Epithelial cell of proximal tubule (primary cell): ENCODE measurements around the gene PHF23. TPM values are rescaled to one million over a fixed set of nuclear protein-coding genes. Genes with fewer than 3 reads are reported as not detected.
A peak's percentile ranks its signal among the peaks of the same experiment; 100 is the strongest.

Experiments
- DNase-seq: peaks from one replicate; pipeline ENCODE4 v3.0.0-alpha.2; 2011; ENCODE audit warnings: low read depth
- H3K4me3 ChIP-seq: 2 replicates; pipeline ENCODE4 v1.5.1; 2011; ENCODE audit warnings: low read depth, mild to moderate bottlenecking, low read length
- total RNA-seq: library from RNA; depleted of rRNA; stranded (reverse); fragments of >200 nt; gene quantifications from 2 replicates; pipeline ENCODE4 v1.2.3, GENCODE V29; 2015
- TF ChIP-seq, protein P1 (sequence below): conservative IDR thresholded peaks from 2 replicates; pipeline ENCODE4 v1.5.1; 2012; ENCODE audit warnings: low read depth, mild to moderate bottlenecking, low read length

Gene PHF23
- total RNA-seq, 1 donor from 2014 or later, result 27.1 TPM

DNA sequence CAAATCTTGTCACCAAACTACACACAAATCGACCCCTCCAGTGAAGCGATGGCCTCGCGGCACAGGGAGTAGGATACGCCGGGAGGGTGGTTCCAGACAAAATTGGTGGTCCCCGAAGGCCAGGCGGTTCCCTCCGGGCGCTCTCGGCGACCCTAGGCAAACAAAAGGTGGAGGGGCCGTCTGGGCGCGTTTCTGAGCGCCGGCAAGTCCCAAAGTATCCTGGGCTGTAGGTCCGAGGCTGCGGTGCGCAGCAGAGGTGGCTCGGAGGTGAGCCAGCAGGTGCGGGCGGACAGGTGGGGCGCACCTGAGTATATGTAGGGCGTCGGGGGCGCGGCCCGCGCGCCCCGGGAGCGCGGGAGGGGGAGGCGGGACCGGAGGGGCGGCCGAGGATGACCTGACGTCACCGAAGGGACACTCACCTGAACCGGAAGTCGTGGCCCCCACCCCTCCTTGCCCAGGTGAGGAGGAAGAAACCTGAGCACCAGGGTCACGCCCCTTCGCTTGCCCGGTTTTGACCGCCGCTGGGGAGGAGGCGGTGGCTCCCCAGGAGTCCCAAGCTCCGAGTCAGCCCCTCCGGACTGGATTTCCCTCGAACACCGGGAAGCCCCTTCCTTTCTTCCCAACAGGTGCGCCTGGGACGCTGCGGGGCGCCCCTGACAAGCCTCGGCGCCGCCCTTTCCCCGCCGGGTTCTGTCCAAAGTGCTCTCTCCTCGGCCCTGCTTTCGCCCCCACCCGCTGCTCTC lies 23.1 kb upstream of the PHF23 start, which contains the start of gene CLDN7:
Gene CLDN7 (minus strand): TSS at position 287 of the 743 bp plus-strand sequence. CDS start 435 bp downstream, outside the sequence.
- no peak for DNase-seq
- TF ChIP-seq, protein P1, sequence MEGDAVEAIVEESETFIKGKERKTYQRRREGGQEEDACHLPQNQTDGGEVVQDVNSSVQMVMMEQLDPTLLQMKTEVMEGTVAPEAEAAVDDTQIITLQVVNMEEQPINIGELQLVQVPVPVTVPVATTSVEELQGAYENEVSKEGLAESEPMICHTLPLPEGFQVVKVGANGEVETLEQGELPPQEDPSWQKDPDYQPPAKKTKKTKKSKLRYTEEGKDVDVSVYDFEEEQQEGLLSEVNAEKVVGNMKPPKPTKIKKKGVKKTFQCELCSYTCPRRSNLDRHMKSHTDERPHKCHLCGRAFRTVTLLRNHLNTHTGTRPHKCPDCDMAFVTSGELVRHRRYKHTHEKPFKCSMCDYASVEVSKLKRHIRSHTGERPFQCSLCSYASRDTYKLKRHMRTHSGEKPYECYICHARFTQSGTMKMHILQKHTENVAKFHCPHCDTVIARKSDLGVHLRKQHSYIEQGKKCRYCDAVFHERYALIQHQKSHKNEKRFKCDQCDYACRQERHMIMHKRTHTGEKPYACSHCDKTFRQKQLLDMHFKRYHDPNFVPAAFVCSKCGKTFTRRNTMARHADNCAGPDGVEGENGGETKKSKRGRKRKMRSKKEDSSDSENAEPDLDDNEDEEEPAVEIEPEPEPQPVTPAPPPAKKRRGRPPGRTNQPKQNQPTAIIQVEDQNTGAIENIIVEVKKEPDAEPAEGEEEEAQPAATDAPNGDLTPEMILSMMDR, result no peak
- H3K4me3 ChIP-seq, result peak within 1 kb of the TSS; percentile 58

DNA sequence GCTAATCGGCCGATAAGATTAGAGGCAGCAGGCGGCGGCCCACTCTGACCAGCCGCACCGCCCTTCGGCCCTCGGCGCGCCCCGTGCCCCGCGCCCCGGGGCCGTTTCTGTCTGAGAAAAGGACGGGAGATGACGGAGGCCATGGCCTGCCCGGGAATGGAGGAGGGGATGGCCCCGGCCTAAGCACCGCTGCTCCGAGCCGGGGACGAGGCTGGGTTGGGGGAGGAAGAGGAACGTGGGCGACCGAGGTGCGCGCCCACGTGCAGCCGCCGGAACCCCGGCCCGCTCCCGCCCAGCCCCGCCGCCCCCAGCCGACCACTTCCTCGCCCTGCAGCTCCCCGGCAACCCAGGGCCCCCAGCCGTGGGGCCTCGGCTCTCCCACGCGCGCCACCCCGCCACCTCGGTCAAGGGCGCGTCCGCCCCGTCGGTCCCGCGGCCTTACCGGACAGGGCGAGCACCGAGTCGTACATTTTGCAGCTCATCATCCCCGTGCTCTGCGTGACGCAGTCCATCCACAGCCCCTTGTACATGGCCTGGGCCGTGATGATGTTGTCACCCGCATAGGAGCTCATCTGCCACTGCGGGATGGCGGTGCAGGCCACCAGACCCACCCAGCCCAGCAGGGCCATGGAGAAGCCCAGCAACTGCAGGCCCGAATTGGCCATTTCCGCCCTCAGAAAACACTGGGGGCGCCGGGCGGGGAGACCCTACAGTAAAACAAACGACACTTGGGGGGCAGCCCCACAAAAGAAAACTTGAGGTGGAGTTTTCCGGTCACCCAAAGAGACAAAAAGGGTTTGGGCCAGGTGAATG lies 22.3 kb upstream of the PHF23 start:
- DNase-seq, result no peak
- TF ChIP-seq, protein P1, result no peak
- H3K4me3 ChIP-seq, result peak overlapping the region; percentile 58

DNA sequence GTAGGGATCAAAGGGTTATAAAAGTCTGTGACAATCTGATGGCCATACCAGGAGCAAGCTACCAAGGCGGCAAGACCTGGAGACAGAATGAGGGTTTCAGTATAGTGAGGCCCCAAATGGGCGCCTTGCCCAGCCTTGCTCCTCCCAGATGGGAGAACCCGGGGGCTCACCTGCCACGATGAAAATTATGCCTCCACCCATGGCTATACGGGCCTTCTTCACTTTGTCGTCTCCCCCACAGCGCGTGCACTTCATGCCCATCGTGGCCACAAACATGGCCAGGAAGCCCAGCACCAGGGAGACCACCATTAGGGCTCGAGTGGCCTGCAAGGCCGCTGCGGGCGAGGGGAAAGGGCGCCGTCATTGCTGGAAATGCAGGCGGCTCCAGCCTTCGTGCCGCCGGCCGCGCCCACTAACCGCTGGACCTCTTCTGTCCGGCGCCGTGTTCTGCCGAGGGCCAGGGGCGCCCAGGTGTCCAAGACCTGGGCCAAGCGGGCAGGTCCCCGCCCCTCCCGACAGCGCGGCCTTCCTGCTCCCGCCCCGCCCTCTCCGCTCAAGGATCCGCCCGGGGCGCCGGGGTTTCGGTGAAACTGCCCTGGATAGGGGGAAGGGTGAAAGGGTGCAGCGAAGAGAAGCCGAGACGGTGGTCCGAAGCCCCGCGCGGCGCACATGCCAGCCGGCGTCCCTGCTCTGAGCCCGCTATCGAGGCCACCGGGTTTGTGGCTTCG lies 21.6 kb upstream of the PHF23 start:
- DNase-seq, result no peak
- TF ChIP-seq, protein P1, result no peak
- H3K4me3 ChIP-seq, result peak overlapping the region; percentile 58

DNA sequence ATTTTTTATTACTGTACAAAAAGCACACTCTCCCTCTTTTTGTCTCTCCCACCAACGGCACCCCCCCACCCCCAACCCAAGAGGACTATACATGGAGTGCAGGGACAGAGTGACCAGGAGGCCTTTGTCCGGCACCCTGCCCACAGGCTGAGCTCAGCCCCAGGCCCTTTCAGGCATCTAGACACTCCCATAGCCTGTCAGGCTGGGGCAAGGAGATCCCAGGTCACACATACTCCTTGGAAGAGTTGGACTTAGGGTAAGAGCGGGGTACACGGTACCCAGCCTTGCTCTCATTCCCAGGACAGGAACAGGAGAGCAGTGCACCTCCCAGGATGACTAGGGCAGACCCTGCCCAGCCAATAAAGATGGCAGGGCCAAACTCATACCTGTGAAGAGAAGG lies 20.9 kb upstream of the PHF23 start:
- TF ChIP-seq, protein P1, result no peak
- H3K4me3 ChIP-seq, result peak overlapping the region; percentile 58
- no peak for DNase-seq

DNA sequence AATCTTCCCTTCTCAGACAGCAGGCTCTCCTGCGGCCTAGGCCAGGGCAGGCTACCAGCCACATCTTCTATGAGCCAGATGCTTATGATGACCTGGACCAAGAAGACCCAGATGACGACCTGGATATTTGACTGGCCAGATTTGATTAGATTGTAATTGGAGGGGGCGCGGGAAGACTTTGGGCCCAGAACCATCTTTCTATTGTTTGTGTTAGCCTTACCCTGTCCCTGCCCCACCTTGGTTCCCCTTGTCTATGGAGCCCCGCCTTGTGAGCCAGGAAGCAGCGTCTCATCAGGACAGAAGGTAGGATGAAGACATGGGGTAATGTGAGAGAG lies 20.3 kb upstream of the PHF23 start:
- TF ChIP-seq, protein P1, result no peak
- DNase-seq, result no peak

DNA sequence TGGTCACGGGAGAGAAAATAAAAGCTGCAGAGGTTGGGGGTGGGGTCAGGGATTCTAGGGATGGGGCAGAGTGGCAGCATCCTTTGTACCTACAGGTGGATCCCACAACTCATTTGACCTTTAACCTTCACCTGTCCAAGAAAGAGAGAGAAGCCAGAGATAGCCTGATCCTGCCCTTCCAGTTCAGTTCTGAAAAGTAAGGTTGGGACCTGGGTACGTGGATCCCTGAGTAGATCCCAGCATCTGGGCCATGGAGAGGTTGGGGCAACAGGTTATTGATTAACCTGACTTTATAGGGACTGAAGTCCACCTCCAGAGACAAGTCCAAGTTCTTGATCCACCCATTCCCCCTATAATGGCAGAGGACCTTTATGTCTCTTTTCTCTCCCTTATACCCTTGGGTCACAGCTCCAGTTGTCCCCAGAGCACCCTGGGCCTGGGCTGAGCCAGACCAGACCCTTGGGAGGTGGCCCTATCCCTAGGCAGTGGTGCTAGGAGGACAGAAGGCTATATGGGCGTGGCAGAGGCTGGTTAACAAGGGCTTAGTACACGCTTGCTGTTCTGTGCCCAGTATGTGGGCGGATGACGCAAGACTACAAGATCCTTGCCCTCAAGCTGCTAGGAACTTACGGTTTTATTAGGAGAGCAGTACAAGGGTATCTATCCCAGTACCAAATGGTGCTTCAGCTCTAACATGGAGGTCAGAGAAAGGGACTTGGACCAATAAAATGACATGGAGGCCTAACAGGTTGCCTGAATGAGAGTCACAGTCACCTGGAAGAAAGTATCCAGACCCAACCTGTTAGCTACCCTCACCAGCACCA lies 19.7 kb upstream of the PHF23 start:
- DNase-seq, result no peak
- TF ChIP-seq, protein P1, result no peak

More for the DNA sequence above, 20.3 kb upstream of the PHF23 start:
- no peak overlapping the region for H3K4me3 ChIP-seq

More for the DNA sequence above, 19.7 kb upstream of the PHF23 start:
- H3K4me3 ChIP-seq, result no peak overlapping the region
